KBM-7 (cell line): Measurements from ENCODE around the gene OR4L1.
"Not testable (repeated sequence)": the region's sequence is repeated elsewhere in the genome, so short reads cannot be mapped to it uniquely, and the experiment has no call there.

Source experiments
- DNase-seq: peaks from one replicate; pipeline ENCODE4 v3.0.0-alpha.2; 2015
- in situ Hi-C: fragments of 300-500 bp; cut with MboI; formaldehyde crosslinking; loops from 2 replicates; pipeline ENCODE4 v1.14.3; 2020; ENCODE audit warnings: low sequenced_read_pairs, low pct_unique_long_range_greater_than_20kb, mixed read lengths

The OR4L1 gene

DNA sequence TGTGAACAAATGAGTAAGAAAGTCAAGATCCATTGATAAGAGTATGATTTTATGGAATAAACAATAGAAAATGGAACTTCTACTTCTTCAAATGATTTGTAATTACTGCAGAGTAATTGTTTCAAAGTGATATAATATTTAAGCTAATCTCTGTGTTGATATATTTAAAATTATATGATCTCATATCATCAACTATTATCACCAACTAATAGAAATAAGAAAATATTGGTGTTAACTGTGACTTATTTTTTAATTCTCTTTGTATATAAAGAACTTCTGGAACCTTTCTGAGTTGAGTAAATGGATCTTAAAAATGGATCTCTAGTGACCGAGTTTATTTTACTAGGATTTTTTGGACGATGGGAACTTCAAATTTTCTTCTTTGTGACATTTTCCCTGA lies at the start of gene OR4L1:
TSS of gene OR4L1 (plus strand) at position 301 of the 400 bp plus-strand sequence. CDS start at position 301, 0 bp downstream.
- in situ Hi-C loops, result no loop called here
- no peak for DNase-seq

DNA sequence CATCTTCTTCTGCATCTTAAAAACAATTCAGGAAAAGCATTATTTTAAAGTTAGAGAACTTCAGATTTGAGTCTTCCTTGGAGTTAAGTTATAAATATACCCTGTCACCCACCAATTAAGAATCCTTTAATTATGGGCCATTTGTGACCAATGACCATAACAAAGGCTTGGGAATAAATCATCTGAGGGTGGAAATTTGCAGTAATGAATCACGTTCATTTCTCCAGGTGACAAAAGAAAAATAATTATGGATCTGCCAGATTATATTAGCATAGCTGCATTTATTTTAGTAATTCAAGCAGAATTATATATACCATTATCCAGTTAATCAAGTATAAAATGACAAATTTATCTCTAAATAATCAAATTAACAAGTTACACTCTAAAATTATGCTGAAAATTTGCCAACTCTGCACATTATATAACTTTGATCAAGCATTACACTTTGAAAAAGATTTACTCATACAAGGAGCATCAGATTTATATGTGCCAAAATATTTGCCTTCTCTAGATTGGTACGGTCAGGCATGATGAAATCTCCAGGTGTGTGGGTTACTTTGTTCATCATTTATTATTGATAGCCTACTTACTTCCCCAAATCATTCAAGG lies 40.5 kb upstream of the OR4L1 start, which contains the start of gene OR4K14:
TSS of gene OR4K14 (minus strand) at position 51 of the 609 bp plus-strand sequence. CDS start 4,114 bp downstream, outside the sequence.
- in situ Hi-C loops, result no loop called here
- no peak for DNase-seq

DNA sequence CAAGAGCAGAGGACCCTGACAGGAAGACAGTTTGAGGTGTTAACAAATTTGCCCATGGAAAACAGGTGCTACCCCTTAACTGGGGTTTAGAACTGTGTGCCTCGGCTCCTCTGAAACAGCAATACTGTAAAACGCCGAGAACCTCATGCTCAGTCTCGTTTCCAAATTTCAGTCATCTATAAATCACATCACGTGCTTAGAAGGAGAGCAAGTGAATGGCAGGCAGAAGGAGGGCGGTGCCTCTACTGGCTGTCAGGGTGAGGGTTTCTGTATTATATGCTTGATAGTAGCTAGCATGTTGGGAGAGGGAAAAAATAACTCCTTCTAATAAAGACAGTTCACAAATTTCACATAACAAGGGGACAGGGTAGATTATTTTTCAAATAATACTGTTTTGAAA lies 28.8 kb upstream of the OR4L1 start:
- in situ Hi-C loops, result no loop called here
- no peak for DNase-seq

GRCh38 chr14:20035449-20035848 lies 24.4 kb upstream of the OR4L1 start:
- in situ Hi-C loops, result no loop called here
- no peak for DNase-seq

DNA sequence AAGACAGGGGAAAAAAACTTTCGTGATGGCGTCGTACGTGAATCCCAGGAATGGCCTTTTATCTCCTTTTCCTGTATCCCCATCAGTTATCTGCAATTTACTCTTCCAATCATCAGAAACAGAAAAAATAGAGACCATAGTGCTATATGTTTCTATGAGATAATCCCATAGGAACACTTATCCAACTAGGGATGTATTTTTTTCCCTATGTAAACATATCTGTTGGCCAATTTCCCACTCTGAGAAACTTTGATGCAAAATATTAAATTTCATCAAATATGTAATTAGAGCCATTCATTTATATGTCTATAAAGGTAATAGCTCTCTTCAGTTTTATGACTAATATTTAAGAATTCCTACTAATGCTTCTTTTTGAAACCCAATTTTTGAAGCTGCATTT lies 23.9 kb upstream of the OR4L1 start, which contains the start of gene OR4K13:
TSS of gene OR4K13 (minus strand) at position 101 of the 400 bp plus-strand sequence. CDS start 1,280 bp downstream, outside the sequence.
- no peak for DNase-seq
- in situ Hi-C loops, result no loop called here

DNA sequence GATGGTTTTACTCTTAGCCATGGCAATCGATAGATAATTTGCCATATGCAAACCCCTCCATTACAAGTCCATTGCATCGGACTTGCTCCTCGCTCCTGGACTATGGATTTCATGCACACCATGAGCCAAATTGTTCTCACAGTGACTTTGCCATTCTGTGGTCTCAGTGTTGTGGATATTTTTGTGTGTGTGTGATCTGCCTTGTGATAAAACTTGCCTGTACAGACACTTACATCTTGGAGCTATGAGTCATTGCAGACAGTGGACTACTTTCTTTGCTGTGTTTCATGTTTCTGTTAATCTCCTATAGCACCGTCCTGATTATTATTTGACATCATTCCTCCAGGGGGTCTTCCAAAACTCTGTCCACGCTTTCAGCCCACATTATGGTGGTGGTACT lies 15.6 kb upstream of the OR4L1 start:
- in situ Hi-C loops, result no loop called here
- DNase-seq, result no peak

- in situ Hi-C loops, result no loop called here
- DNase-seq, result no peak
Observed at GRCh38 chr14:20048202-20048601, 11.6 kb upstream of the OR4L1 start.

DNA sequence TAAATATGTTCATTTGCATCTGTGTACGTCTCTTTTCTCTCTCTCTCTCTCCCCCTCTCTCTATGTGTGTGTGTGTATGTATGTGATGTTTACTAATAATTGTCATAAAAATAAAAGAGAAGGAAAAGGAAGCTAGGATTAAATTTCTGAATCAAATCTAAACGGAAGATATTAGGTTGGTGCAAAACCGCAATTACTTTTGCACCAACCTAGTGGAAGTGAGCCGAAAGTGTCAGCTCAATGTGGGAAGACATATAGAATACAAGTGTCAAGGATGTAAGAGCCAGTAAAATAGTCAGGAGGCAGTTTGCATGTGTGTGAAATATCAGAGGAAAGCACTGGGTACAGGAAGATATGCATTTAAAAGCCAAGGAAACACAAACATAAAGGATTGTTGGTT lies 32.2 kb downstream of the OR4L1 start:
- in situ Hi-C loops, result no loop called here
- DNase-seq, result no peak

GRCh38 chr14:20093442-20093841 lies 33.6 kb downstream of the OR4L1 start:
- in situ Hi-C loops, result no loop called here

DNA sequence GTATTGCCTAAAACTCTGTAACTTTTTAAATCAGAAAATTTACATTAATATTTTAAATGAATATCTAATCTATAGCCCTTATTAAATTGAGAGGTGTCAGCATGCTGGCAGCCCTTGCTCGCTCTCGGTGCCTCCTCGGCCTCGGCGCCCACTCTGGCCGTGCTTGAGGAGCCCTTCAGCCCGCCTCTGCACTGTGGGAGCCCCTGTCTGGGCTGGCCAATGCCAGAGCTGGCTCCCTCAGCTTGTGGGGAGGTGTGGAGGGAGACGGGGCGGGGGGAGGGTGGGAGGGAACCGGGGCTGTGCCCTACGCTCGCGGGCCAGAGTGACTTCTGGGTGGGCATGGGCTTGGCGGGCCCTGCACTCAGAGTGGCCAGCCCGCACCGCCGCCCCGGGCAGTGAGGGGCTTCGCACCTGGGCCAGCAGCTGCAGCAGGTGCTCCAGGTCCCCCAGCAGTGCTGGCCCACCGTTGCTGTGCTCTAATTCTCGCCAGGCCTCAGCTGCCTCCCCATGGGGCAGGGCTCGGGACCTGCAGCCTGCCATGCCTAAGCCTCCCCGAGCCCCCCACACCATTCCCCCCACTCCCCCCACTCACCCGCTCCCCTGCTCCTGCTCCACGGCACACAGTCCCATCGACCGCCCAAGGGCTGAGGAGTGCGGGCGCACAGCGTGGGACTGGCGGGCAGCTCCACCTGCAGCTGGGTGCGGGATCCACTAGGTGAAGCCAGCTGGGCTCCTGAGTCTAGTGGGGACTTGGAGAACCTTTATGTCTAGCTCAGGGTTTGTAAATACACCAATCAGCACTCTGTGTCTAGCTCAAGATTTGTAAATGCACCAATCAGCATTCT lies 39.3 kb downstream of the OR4L1 start:
- in situ Hi-C loops, DNase-seq: not testable (repeated sequence)

More at GRCh38 chr14:20093442-20093841, 33.6 kb downstream of the OR4L1 start:
- peak; percentile 23 for DNase-seq

DNA sequence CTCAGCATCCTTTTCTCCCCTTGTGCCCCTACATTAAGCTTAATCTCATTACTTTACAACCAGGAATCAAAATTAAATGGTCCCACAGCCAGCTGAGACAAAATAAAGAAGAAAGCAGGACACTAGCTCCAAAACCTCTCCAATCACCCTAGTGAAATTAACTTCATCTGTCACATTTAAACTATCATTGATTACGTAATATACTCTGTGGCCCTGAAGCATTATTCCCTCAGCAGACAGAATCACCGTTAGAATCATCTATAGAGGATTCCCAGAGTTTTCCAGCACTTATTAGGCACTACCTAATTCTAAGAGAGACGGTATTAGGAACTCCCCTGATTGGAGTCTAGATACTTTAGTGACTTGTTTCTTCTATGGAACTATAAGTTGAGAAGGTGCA lies 50.6 kb downstream of the OR4L1 start, which contains the start of gene OR4K17:
TSS of gene OR4K17 (plus strand) at position 302 of the 400 bp plus-strand sequence. CDS start 6,761 bp downstream, outside the sequence.
- in situ Hi-C loops, result no loop called here
- no peak for DNase-seq
